ENCODE measurements around the gene DRC7.

DNA sequence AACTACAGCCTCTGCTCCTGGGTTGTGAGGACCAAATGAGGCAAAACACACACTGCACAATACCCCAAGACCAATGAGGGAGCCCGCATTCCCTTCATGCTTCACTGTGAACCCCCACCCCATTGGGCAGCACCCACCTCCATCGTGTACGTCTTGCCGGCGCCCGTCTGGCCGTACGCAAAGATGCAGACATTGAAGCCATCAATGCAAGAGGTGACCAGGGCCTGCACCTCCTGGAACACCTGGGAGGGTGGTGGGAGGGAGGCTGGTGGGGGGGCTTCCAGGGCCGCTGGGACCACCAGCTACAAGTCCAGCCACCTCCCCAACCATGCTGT lies 69.4 kb downstream of the DRC7 start:
- TF ChIP-seq CTCF (conservative IDR thresholded peaks at IDR 0.05) = no peak
- no peak for TF ChIP-seq EZH2 (IDR thresholded peaks at IDR 0.05; ENCODE audit: low read depth)
